NCI-H2081 treated with DMSO at 0.1 percent for 48 hours (cell line): Measurements from ENCODE around the gene CEP70.
"Not testable (repeated sequence)": the region's sequence is repeated elsewhere in the genome, so short reads cannot be mapped to it uniquely, and the experiment has no call there.

Experiments
- DNase-seq: peaks from one replicate; lab custom pipeline; 2025; lab: John Stamatoyannopoulos, UW

CEP70 gene

DNA sequence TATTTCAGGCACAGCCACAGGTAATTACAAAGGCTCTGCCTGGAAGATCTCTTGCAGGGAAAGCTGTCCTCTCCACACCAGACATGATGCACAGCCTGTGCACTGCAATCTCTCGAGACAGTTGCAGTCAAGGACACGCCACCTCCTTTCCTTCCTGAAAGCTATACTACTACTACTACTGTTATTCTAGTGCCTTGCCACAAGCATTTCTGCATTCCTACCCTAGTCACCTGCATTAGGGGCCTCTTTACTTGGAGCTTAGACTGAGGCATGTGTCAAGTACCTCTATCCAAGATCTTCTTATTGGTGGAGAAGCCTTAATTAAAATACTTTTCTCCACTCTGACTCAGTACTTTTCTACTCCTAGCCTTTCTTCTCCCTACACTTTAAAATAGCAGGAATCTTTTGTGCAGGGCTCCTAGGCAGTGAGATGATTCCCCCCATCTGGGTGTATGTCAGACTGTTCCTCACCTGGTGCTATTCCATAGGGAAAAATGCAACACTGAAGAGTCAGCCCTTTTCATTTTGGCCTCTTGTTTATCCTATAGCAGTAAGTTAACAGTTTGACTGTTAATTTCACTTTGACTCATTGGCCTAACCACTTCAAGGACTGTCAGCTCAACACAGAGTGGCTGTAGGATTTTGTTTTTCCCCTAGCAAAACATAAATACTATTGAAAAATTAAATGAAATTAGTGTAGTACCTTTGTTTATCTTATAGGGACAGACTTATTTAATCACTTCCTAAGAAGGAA, 80.8 kb downstream of the CEP70 start:
- no peak for DNase-seq

DNA sequence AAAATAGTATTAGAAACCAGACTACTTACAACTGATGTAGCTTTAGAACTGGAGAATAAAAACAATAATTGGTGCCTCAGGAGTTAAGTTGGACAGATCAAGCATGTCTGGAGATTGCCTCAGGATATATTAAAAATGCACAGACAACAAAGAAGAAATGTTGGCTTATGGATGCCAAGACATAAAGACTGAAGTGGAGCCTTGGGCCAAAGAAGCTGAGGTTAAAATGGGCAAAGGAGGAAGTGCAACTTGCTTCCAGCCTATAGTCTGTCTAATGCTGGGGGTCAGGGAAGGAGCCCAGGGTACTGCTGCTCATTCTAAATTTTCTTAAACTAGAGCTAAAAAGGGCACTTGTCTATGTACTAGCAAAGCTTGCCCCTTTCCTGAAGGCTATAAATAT, 82.1 kb downstream of the CEP70 start:
- DNase-seq, result no peak

DNA sequence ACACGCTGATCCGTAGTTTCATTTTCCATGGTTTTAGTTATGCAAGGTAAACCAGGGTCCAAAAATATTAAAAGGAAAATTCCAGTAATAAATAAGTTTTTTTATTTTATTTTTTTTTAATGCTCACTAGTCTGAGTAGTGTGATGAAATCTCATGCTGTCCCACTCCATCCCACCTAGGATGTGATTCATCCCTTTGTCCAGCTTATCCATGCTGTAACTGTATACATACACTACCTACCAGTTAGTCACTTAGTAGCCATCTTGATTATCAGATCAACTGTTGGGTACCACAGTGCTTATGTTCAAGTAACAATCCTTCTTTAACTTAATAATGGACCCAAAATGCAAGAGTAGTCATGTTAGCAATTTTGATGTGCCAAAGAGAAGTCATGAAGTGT, 84.5 kb downstream of the CEP70 start:
- DNase-seq, result no peak

DNA sequence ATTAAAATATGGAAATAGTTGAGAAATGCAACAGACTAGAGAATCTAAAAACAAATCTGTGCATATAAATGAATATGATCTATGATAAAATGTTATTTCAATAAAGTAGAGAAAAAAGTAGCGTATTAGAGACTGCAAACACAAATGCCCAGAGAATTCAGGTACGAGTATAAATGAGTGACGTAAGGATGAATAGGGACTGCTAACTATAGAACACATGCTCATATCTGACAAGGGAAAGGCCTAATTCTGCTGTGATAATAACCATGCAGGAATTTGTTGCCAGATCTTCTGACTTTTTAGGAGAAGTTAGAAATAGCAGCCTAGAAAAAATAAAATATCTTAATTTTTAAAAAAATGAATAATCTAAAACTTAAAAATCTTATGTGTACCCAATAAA, 86.5 kb downstream of the CEP70 start:
- no peak for DNase-seq

DNA sequence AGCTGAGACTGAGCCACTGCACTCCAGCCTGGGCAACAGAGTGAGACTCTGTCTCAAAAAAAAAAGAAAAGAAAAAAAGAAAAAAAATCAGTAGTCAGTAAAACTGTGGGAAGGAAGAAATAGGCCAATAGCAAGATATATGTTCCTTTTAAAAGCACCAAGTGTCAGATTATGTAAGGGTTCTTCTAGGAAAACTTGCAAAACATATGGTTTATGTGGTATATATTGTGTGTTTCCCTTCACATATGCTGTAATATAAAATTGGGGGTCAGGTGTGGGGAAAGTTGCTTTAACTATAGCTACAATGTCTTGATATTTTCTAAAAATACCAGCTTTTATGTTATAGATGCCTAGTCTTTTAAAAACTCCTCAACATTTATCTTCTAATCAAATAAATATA, 95.1 kb downstream of the CEP70 start:
- DNase-seq, result no peak

DNA sequence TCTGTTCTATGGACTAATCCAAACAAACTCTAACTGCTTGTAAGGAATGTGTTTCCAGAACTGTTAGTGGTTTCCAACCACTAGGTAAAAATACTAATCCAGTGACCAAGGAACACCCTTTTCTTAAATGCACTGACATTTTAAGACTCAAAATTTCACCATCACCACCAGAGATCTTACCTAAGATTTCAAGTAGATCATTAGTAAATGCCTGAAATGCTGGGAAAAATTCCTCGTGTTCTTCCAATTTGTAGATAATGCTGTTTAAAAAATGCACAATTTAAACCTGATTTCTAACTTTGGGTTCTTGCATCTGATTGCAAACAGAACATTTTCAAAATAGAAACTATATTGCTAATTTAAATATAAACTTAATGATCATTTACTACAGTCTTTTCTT, 96.2 kb downstream of the CEP70 start:
- no peak for DNase-seq

DNA sequence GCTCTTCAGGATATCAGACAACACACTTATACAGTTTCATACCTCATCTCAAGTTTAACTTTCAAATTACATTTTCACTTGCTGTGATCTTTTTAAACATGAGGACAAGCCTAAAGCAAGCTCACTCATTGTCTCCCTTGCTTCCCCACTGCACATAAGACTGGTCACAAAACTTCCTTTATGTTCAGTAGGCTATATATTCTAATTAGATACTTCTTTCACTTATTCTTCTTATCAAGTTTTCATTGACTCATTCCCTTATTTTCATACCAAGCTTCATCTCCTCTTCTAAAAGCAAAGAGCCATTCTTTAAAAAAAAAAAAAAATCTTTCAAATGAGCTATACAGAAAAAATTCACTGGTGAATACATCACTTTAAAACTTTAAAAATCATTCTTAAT, 97.0 kb downstream of the CEP70 start:
- no peak for DNase-seq

DNA sequence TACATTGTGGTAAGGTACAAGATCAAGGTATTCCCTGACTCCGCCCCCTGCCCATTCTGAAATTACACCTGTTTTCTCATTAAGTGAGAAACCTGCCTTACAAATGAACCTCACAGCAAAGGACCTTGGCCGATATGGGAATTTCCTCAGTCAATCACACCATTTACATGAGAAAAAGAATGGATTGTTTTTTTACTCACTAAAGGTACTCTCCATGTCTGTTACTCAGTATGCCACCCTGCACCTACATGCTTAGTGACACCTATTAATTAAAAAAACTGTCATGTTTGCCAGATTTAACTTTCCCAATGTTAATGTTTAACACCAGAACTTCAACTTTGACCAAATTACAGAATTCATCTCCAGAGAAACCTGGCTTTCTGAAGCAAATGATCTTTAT, 97.6 kb downstream of the CEP70 start:
- no peak for DNase-seq

DNA sequence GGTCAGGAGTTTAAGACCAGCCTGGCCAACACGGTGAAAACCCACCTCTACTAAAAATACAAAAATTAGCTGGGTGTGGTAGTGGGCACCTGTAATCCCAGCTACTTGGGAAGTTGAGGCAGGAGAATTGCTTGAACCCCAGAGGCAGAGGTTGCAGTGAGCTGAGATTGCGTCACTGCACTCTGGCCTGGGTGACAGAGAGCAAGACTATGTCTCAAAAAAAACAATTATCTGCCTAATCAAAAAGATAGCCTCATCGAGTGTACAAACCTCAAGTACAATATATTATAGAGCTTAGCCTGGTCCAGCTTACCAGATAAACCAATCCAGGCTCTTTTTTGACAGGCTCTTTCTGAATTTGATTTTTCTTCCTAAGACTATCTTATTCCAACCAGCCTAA, 98.4 kb downstream of the CEP70 start:
- DNase-seq, result not testable (repeated sequence)

DNA sequence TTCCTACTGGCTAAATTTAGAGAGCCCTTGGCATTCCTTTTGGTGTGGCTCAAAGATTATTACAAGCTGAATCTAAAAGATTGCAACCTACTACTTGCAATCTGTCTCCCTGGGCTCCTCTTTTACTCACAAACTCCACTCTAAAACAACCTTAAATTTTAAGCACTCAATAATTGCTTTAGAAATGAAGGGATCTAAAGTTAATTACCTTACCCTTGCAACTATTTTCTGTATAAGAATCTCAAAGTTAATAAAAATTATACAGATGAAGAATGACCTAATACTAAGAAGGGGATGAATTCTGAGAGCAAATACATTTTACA, 99.5 kb downstream of the CEP70 start:
- DNase-seq, result no peak

DNA sequence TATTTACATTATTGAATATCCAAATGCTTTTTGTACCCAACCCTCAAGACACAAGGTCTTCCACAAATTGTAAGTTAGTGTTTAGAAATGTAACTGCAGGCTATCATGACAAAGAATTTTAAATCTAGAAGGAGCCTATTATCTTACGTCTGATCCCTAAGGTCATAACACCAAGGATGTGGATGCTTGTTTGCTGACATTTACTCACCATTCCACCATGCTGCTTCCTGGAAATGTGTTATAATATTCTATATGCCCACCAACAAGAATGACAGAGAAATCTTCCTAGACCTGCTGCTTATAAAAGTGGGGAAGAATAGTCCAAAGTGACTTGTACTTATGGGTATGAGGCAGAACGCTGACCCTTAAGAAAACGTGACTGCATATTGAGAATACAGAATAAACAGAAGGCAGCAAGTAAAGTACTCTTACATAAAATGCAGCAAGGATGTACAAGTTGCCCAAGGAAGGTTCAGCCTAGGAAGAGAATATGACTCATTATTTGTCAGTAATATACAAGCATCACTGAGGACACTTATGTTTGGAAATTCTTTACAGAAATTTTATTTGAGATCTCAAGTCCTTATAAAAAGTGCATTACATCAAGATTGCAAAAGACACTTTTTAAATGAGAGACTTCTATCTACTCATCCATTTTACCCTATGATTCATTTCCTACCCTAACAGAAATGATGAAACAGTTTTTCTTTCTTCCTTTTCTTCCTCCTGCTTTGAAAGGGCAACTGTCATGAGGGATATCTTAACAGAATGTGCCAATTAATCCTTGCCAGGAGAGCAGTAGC, 100.1 kb downstream of the CEP70 start:
- no peak for DNase-seq

DNA sequence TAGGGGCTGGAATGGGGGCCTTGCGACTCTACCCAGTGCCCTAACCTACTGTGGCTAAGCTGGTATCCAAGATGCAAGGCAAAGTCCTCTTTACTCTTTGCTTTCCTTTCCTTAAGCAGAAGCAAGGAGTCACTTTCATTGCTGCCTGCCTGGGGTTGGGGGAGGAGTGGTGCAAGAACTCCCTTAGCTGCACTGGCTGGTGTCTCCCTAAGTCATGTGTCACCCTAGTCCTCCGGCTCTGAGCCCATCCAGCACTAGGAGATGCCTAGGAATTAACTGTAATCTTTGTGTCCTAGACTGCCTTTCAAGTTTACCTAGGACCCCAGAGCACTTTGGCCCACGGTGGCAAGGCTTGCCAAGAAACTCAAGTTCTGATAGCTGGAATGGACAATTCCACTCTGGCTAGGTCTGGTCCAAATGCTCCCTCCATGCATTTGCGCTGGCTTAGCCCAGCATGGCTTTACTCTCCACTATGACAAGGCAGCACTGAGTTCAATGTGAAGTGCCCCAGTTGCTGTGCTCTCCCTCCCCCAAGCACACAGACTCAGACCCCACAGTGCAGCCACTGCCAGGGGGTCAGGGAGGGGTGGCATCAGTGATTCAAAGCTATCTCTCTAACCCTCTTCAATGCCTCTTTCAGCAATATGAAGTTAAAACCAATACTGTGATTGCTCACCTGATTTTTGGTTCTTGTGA, 100.9 kb downstream of the CEP70 start:
- DNase-seq, result no peak

DNA sequence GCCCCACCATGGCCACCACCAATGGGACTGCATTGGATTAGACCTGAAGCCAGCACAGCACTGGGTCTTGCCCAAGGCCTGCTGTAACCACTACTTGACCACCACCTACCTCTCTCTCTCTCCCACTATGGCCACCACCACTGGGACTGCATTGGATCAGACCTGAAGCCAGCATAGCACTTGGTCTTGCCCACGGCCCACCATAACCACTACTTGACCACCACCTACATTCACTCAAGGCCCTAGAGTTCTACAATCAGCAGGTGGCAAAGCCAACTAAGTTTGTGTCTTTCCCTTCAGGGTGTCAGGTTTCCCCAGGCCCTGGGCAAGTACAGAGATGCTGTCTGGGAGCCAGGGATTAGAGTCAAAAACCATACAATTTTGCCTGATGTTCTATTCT, 102.1 kb downstream of the CEP70 start:
- DNase-seq, result no peak

DNA sequence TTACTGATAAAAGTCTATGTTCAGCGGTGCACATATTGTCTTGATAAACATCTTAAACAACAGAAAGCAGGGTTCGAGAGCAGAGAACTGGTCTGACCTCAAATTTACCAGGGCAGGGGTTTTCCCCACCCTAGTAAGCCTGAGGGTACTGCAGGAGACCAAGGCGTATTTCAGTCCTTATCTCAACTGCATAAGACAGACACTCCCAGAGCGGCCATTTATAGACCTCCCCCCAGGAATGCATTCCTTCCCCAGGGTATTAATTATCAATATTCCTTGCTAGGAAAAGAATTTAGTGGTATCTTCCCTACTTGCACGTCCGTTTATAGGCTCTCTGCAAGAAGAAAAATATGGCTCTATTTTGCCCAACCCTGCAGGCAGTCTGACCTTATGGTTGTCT, 107.5 kb downstream of the CEP70 start:
- DNase-seq, result not testable (repeated sequence)

DNA sequence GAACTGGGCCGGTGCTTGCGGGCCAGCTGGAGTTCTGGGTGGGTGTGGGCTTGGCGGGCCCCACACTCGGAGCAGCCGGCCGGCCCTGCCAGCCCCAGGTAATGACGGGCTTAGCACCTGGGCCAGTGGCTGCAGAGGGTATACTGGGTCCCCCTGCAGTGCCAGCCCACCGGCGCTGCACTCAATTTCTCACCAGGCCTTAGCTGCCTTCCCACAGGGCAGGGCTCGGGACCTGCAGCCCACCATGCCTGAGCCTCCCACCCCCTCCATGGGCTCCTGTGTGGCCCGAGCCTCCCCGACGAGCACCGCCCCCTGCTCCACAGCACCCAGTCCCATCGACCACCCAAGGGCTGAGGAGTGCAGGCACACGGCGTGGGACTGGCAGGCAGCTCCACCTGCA, 109.4 kb downstream of the CEP70 start:
- not testable (repeated sequence) for DNase-seq

DNA sequence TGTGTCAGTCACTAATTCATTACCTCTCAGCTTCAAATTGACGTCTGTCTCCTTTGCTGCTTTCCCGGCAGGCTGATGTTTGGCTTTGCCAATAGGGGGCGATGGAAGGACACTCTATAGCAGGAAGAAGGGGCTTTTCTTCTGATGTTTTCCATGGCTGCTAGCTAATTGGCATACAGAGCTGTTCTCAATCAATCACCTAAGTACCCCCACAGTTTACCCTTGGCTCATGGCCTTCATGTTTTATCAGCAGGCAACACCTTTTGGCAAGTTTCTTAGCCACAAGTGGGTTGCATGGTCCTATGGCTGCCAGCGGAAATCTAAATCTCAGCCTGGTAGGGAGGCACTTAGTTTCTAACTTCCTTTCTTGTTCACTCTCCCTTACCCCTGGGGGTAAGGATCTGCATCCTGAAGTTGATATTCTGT, 114.6 kb downstream of the CEP70 start:
- peak; percentile 37 for DNase-seq

DNA sequence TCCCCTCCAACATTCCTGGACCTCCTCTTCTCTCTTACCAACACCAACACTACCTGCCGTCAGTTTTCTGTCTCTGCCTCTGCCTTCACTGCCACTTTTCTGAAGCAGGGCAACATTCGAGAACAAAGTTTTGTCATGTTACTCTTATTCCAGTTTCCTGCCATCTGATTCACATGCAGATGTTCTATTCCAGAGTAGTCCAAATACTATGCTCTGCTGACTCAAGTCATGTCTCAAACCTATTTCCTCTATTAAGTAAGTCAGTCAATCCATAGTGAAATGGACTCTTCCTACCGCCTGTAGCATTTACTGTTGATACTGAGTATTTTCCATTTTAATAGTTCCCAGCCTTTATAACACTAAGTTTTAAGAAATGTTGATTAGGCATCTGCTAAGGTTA, 116.3 kb downstream of the CEP70 start:
- DNase-seq, result no peak

DNA sequence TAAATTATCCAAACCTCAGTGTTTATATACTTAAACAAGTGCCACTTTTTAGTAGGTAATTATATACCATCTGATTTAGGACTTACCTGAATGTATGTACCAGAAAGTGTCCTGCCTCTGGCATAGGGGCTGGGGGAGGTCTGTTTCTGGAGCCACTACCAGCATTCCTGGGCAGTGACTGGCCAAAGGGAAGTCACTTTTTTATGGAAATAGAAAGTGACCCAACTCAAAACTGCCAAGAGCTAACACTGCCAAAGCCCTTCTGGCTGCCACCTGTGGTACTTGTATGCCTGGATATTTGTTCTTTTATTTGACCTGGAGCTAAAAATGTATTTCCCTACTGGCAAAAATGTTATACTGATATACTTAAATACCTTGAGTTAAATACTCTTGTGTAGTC, 116.9 kb downstream of the CEP70 start:
- DNase-seq, result no peak

DNA sequence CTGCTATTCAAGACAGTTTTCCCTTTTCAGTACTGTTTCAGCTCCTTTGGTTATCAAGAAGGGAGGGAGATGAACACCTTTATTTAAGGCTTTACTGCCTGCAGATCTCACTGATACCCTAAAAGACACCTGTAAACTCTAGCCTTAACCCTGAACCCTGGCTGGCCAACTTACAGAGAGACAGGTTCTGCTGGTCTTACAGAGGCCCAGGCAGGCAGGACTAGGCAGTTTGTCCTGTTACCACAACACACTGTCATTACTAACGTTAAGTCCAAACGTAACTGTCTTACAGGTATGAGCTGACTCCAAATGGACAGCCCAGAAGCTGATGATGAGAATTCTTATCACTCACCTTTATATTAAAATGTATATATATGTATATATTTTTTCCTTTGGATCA, 117.5 kb downstream of the CEP70 start:
- DNase-seq, result no peak

DNA sequence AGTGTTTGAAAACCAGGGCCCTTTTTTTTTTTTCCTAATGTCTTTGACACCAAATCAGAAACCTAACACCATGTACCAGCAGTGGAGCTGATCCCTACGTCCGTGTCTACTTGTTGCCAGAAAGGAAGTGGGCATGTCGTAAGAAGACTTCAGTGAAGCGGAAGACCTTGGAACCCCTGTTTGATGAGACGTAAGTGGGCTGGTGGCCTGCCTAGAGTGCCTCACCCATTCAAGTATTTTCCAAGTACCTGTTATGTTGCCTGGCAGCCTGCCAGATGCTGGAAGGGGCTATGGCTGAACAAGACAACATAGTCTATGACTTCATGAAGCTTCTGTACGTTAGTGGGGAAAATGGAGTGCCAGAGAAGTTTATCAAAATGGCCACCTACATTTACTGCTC, 119.9 kb downstream of the CEP70 start:
- no peak for DNase-seq

DNA sequence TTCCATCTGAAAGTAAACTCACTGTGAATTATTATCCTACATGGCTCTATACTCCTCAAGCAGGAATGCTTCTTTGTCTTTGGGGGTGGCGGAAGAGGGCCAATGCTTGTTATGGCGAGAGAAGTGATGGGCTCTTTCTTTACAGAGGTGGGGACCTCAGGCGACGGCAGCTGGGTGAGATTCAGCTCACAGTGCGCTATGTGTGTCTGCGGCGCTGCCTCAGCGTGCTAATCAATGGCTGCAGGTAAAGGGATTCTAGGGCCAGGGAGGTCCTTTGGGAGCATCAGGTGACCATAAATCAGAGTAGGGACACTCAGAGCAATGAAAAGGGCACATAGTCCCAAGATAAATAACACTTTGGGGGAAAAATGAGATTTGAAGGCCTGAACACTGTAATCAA, 120.7 kb downstream of the CEP70 start:
- DNase-seq, result no peak

DNA sequence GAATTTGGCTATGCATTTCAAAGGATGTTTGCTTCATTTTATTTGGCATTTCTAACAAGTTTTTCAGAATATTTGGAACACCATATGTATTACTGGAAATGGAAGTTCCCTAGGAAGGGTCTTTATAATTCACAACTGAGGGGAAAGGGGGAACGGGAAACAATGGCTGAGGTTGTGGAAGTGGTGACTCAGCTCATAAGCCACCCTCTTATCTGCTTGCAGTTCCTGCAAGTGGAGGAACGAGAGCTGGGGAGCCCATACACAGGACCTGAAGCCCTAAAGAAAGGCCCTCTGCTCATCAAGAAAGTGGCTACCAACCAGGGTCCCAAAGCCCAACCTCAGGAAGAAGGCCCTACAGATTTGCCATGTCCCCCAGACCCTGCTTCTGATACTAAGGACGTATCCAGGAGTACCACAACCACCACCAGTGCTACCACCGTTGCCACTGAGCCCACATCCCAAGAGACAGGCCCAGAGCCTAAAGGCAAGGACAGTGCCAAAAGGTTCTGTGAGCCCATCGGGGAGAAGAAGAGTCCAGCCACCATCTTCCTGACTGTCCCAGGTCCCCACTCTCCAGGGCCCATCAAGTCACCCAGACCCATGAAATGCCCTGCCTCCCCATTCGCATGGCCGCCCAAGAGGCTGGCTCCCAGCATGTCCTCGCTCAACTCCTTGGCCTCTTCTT, 121.8 kb downstream of the CEP70 start:
- DNase-seq, result no peak

DNA sequence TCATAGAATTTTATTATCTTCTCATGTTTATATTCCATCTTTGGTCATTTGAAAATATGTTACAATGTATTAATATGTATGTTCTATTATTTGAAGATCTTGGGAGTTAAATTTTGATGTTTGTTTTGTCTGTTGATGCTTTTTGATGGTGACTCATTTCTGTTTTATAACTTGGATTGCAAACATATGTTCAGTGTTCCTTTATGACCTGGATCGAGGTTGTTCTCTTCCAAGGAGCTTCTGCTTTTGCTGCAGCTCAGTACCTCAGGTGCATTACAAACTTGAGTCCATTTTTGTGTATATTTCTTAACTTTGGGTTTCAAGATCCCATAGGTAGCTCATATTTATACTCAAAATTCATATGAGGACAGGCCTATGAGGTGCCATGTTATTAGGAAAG, 122.6 kb downstream of the CEP70 start:
- no peak for DNase-seq
